CD4-positive, alpha-beta T cell (primary cell): Measurements from ENCODE around the gene ZBTB46. TPM values are rescaled to one million over a fixed set of nuclear protein-coding genes. Genes with fewer than 3 reads are reported as not detected.
"Not testable (repeated sequence)": the region's sequence is repeated elsewhere in the genome, so short reads cannot be mapped to it uniquely, and the experiment has no call there.

Source experiments
- ATAC-seq: fragments of 200-7000 bp; cut with Tn5 transposase; one replicate; pipeline ENCODE4 v1.10.0; 2022; ENCODE audit warnings: mild to moderate bottlenecking; ENCODE audit not compliant: poor library complexity
- CTCF ChIA-PET: fragments of 350-600 bp; sonication (Branson Sonifier 250); formaldehyde crosslinking; loops from one replicate; lab custom pipeline; 2021; ENCODE audit warnings: antibody characterized with exemption, inconsistent platforms; lab: Charles Lee
- POLR2A ChIA-PET: fragments of 350-600 bp; sonication (Branson Sonifier 250); formaldehyde crosslinking; loops from one replicate; lab custom pipeline; 2021; ENCODE audit warnings: antibody characterized with exemption, inconsistent platforms; lab: Charles Lee
- DNase-seq, 14 experiments: peaks; one replicate each; pipeline ENCODE4 v3.0.0-alpha.2; 2013 to 2020; ENCODE audit warnings: mixed read lengths in 2 of 14
- H3K27ac ChIP-seq, 2 donors: one replicate each; pipeline versions ENCODE4 v1.5.1 to v1.7.0; 2013; ENCODE audit warnings: low read length in 2 of 2, low read depth in 1 of 2, mild to moderate bottlenecking in 1 of 2
- H3K27me3 ChIP-seq, 2 experiments: 1 replicate in 1 of 2; 2 replicates in 1 of 2; pipeline versions ENCODE4 v1.6.1 to v1.7.0; 2013; ENCODE audit warnings: low read length in 2 of 2, control low read depth in 1 of 2, mild to moderate bottlenecking in 1 of 2, moderate library complexity in 1 of 2; ENCODE audit not compliant: insufficient read depth in 2 of 2, control insufficient read depth in 1 of 2
- H3K36me3 ChIP-seq: one replicate; pipeline ENCODE4 v1.6.1; 2013; ENCODE audit warnings: low read length, control low read depth; ENCODE audit not compliant: insufficient read depth
- H3K4me1 ChIP-seq: one replicate; pipeline ENCODE4 v1.6.1; 2013; ENCODE audit warnings: low read length, control low read depth; ENCODE audit not compliant: insufficient read depth
- H3K4me3 ChIP-seq: one replicate; pipeline ENCODE4 v1.5.1; 2013; ENCODE audit warnings: mild to moderate bottlenecking, low read length, moderate library complexity
- H3K9me3 ChIP-seq, 2 experiments: 1 replicate in 1 of 2; 2 replicates in 1 of 2; pipeline versions ENCODE4 v1.6.1 to v1.7.0; 2013; ENCODE audit warnings: low read length in 2 of 2, mild to moderate bottlenecking in 2 of 2, control low read depth in 1 of 2, moderate library complexity in 1 of 2; ENCODE audit not compliant: control insufficient read depth in 1 of 2, insufficient read depth in 1 of 2
- H3K27ac Mint-ChIP-seq: one replicate; pipeline ENCODE4 v1.8.0; 2020; ENCODE audit warnings: mixed read lengths
- H3K27me3 Mint-ChIP-seq: one replicate; pipeline ENCODE4 v1.8.0; 2021; ENCODE audit warnings: mixed read lengths
- H3K36me3 Mint-ChIP-seq: one replicate; pipeline ENCODE4 v1.8.0; 2021; ENCODE audit warnings: low read depth, mixed read lengths
- H3K4me1 Mint-ChIP-seq: one replicate; pipeline ENCODE4 v1.8.0; 2021; ENCODE audit warnings: low read depth, mixed read lengths
- H3K4me3 Mint-ChIP-seq: one replicate; pipeline ENCODE4 v1.8.0; 2020; ENCODE audit warnings: mild to moderate bottlenecking, mixed read lengths
- H3K9me3 Mint-ChIP-seq: one replicate; pipeline ENCODE4 v1.8.0; 2020; ENCODE audit warnings: mixed read lengths
- CTCF ChIP-seq: fragments of 200-600 bp; IDR thresholded peaks from one replicate; pipeline ENCODE4 v1.8.0; 2022; ENCODE audit warnings: antibody characterized with exemption, mild to moderate bottlenecking
- intact Hi-C, 2 experiments: fragments of 100-400 bp; cut with DNase I in 1 of 2; cut with micrococcal nuclease in 1 of 2; formaldehyde crosslinking; loops; one replicate each; pipeline versions ENCODE4 v1.15.1 to v1.9.0; 2023 to 2025; cut with DNase I, micrococcal nuclease
- total RNA-seq, 174 experiments: library from RNA in 2 of 174; stranded (reverse) in 2 of 174; gene quantifications; one replicate each; pipeline ENCODE4 v1.2.3 and lab custom pipeline; 2021 to 2026

The ZBTB46 gene
- total RNA-seq, 2 experiments from 2014 or later: 0.08 to 0.34 TPM

GRCh38 chr20:63868264-63868663 lies 37.2 kb upstream of the ZBTB46 start:
- Histone ChIP-seq H3K9me3 (no peaks in the 10 kb centered on the region), H3K27me3 (no peaks in the 10 kb centered on the region), H3K27ac (no peak overlapping the region), H3K4me3 (no peak overlapping the region), H3K4me1 (peaks cover 38% of the 10 kb centered on the region), H3K36me3 (peaks cover 34% of the 10 kb centered on the region)
- Mint-ChIP-seq H3K36me3 (peaks cover 45% of the 10 kb centered on the region), H3K27ac (no peak overlapping the region), H3K27me3 (no peaks in the 10 kb centered on the region), H3K4me3 (peak overlapping the region; percentile 30), H3K9me3 (no peaks in the 10 kb centered on the region), H3K4me1 (peaks cover 27% of the 10 kb centered on the region)
- no peak for TF ChIP-seq CTCF
- DNase-seq: no peak
- ChIA-PET CTCF (no interaction called here), POLR2A (interaction anchor here (0.7 kb wide), 1 partner anchor 13 kb away, joined by 3 read pairs; no protein-coding TSS in a partner anchor)
- ATAC-seq: no peak
- intact Hi-C loops: loop anchor here in 1 of 2 experiments (10.0 kb wide), 1 partner anchor 213 kb away; the partner anchor contains the start of genes RTEL1 and STMN3

GRCh38 chr20:63867042-63867441 lies 36.0 kb upstream of the ZBTB46 start:
- H3K9me3 ChIP-seq, H3K4me3 ChIP-seq, H3K27me3 Mint-ChIP-seq, H3K9me3 Mint-ChIP-seq, H3K27ac Mint-ChIP-seq, DNase-seq, H3K27me3 ChIP-seq, ATAC-seq, H3K27ac ChIP-seq, POLR2A ChIA-PET: not testable (repeated sequence)
- CTCF ChIA-PET: interaction anchor here (1.1 kb wide), 1 partner anchor 29 kb away, joined by 3 read pairs; no protein-coding TSS in a partner anchor
- H3K4me1 Mint-ChIP-seq: peaks cover 31% of the 10 kb centered on the region
- peak overlapping the region; percentile 34 for H3K4me3 Mint-ChIP-seq
- H3K36me3 ChIP-seq: peaks cover 32% of the 10 kb centered on the region
- H3K4me1 ChIP-seq: peaks cover 35% of the 10 kb centered on the region
- H3K36me3 Mint-ChIP-seq: peaks cover 41% of the 10 kb centered on the region
- intact Hi-C loops: loop anchor here in 1 of 2 experiments (10.0 kb wide), 1 partner anchor 212 kb away; the partner anchor contains the start of genes RTEL1 and STMN3

- Mint-ChIP-seq H3K27ac (peak within 1 kb of the TSS; percentile 85), H3K9me3 (no peaks in the 10 kb centered on the region), H3K4me3 (peak within 1 kb of the TSS; percentile 97), H3K36me3 (peaks cover 43% of the 10 kb centered on the region), H3K27me3 (no peaks in the 10 kb centered on the region), H3K4me1 (peaks cover 31% of the 10 kb centered on the region)
- Histone ChIP-seq H3K4me1 (peaks cover 37% of the 10 kb centered on the region), H3K27me3 (no peaks in the 10 kb centered on the region), H3K9me3 (peaks cover 0 to 7% of the 10 kb centered on the region in 2 experiments), H3K4me3 (peak within 1 kb of the TSS; percentile 98), H3K27ac (peak within 1 kb of the TSS; percentile 78 to 89), H3K36me3 (peaks cover 26% of the 10 kb centered on the region)
- DNase-seq: peak; percentile 94 to 99 (median 97)
- TF ChIP-seq CTCF: no peak
- intact Hi-C loops: loop anchor here (1.0 to 10.0 kb wide), 12 partner anchors 30 to 327 kb away; partner anchors contain the start of genes ARFRP1 (in 2 of the 2), RTEL1 (in 2 of the 2), DNAJC5 (in 1 of the 2) and FNDC11 (in 1 of the 2)
- ChIA-PET CTCF (interaction anchor here (0.6 to 3.5 kb wide), 14 partner anchors 29 to 327 kb away, joined by 3 to 16 read pairs (median 4); partner anchors contain the start of genes ARFRP1, LIME1, PRPF6 and RTEL1), POLR2A (interaction anchor here (0.6 to 3.0 kb wide), 29 partner anchors 8 to 344 kb away, joined by 3 to 25 read pairs (median 4); partner anchors contain the start of genes ARFRP1, DNAJC5, GMEB2 and LIME1)
- ATAC-seq: peak; percentile 88
These were observed 34.0 kb upstream of the ZBTB46 start, which contains the start of gene TPD52L2 for GRCh38 chr20:63864978-63865640. TSS of gene TPD52L2 (plus strand) at chr20:63865270. CDS start at chr20:63865366, 96 bp downstream.
